HG02798 (cell line): ENCODE measurements around the gene SLC1A3.
"Not testable (repeated sequence)": the region's sequence is repeated elsewhere in the genome, so short reads cannot be mapped to it uniquely, and the experiment has no call there.

Source experiments
- ATAC-seq: cut with Tn5 transposase; IDR thresholded peaks from one replicate; pipeline ENCODE4 v1.9.1; 2021; ENCODE audit warnings: mild to moderate bottlenecking; ENCODE audit not compliant: unreplicated experiment, poor library complexity

Gene SLC1A3

DNA sequence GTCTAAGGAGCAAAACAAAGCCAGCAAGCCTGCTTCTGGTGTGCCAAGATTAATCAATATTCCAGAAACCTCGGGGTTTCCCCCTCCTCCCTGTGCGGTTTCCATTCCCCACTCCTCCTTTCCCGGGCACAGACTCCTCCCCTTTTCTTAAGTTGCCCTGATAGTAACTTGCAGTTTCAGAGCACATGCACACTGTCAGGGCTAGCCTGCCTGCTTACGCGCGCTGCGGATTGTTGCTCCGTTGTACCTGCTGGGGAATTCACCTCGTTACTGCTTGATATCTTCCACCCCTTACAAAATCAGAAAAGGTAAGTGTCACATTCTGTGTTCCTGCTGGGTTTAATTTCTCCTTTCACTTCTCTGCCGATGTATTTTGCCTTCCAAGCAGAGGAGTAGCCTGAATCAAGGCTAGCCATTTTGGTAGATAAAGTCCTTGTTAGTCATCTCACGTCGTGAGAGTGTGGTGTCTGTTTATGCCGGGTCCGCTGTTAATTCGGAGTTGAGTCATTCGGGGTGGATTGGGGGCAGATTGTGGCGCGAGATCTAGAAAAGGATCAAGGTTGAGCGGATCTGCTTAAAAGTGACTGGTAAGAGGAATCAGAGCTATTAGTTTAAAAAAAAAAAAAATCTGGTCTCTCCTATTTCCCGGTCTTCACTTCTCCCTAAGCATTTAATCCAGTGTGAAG lies at the start of gene SLC1A3:
TSS of gene SLC1A3 (plus strand) at position 179 of the 686 bp plus-strand sequence. CDS start 1,818 bp downstream, outside the sequence.
- ATAC-seq: peak; percentile 91

DNA sequence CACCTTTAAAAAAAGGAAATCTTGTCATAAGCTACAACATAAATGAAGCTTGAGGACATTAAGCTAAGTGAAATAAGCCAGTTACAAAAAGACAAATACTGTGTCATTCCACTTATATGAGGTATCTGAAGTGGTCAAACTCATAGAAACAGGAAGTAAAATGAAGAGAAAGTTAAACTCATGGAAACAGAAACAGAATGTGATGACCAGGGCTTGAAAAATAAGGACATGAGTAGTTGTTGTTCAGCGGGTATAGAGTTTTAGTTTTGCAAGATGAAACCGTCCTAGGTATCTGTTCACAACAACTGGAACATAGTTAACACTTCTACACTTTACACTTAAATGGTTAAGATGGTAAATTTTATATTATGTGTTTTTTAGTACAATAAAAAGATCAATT lies 47.8 kb upstream of the SLC1A3 start:
- ATAC-seq: no peak

DNA sequence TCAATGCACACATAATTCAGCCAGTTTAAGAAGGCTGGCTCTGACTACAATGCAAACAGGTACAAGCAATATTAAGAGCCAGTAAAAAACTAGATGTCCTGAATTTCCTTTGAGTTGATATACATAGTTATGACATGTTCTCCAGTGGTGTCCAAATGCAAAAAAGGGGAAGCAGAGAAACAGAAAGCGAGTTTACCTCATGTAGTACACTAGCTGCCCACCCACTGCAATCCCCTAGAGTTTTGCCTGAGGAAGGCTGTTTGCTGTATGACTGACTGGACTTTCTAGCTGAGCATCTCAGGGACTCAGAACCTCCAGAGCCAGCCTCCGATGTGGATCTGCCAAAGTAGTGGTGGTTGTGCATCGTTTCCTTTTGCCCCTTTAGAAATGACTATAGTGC lies 44.8 kb upstream of the SLC1A3 start:
- no peak for ATAC-seq

DNA sequence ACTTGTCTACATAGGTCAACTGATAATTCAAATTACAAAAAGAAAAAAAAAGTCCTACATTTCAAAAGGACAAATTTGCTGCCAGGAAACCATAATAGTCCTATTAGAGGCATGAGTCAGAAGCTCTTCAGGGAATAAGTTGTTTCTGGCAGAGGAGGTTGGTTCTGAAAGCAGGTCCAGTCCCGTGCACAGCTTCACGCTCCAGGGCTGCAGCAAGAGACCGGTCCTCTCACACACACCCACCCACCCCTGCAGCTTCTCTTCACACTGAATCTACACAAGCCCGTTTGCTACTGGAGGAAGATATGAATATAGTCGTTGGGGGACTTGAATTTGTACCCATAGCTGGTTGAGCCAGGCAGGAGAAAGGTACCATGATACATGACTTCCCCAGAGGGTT lies 36.9 kb upstream of the SLC1A3 start:
- ATAC-seq: no peak

DNA sequence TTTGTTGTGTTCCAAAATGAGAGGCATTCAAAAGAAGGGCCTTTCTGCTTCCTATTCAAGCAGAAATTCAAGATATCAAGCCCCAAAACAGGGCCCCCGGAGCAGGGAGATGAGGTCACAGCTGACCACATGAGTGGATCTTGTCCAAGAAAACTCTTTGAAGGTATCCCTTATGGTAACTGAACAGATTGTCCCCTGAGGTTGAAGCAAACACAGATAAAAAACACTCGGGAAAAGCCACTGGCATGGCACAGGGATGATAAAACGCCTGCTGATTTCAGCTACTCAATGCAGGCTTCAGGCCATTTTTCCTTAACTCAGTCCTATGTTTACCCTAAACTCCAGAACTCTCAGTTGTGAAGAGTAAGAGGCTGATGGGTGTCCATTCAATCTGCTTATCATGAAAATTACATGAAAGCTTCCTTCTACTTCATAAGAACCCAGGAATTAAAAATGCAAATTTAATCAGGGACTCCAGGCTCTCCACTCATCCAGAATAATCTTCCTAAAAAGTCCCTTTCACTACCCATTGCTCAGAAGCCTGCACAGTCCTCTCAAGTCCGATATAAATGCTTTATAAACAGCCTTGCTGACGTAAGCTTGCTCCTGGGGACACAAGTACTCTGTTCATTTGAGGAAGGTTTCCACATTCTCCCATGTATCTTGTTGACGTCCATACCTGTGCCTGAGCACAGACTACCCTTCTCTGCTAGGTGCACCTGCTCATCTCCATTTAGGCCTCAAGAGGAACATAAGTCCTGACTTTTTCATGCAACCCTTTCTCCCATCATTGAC lies 35.9 kb upstream of the SLC1A3 start:
- ATAC-seq: no peak

DNA sequence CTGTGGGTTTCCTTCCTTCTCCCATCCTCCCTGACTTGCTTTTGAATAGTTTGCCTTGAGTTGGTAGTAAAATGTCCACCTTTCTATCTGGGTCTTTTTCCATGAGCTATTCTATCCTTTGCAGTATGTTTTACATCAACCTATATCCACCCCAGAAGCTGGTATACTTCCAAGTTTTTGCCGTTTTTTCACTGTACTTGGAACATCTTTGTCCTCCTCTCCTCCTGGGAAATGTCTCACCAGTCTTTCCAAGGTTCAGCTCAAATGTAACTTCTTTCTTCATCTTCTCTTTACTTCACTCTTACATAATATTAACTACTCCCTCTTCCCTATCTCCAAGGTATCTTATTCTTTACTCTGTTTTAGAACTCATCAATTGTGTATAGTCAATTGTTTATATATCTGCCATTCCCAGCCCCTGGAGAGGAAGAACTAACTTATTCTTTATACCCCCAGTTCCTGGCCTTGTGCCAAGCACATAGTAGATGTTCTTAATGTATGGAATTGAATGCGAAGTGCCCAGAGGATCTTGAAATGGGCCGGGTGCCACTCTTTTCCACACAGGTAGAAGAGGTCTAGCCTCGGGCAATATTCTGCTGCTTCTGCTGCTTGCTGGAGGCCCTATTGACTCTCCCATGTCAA lies 34.9 kb upstream of the SLC1A3 start:
- no peak for ATAC-seq

DNA sequence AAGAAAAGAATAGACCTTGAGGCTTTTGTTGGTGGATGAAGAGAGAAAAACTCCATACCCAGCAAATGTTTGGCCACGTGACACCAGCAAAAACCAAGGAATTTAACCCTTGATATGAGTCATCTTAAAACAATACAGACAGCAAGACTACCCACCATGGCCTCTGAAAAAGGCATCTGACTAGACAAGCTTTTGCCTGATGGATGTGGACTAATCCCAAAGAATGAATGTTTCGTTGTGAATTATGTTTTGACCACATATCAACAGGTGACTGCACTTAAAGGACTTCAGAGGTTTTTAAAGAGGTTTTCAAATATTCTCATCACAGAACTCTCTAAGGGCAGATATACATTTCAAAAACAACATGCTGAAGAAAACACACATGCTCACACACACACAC lies 33.0 kb upstream of the SLC1A3 start:
- no peak for ATAC-seq

DNA sequence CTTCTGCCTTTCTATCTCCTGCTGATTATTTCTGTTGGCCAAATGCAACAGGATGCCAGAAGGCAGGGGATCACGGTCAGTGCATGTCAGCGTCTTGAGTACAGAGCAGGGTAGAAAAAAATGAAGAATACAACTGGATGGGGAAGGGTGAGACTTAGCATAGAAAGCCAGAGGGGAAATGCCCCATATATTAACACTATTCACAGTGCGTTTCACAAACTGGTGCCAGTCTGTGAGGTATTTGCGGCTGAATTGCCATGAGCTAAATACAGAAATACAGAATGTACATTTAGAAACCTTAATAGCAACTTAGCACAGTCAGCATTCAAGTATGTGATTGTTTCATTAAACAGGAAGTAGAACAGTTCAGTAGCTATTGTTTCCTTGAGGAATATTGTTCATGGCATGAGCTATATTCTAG lies 31.0 kb upstream of the SLC1A3 start:
- ATAC-seq: no peak

DNA sequence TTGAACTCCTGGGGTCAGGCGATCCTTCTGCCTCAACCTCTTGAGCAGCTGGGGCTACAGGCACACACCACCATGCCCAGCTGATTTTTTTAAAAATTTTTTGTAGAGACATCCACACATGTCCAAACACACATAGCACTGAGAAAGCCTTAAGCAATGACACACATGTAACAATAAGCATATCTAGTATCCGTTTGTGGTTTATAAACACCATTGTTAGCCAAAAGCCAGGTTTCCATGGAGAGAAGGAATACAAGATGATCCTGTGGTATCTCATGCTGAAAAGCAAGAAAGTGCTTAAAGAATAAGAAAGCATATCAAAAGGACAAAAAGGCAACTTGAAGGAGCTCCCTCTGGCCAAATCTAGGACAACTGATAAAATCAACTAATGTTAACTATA lies 29.7 kb upstream of the SLC1A3 start:
- ATAC-seq: no peak

DNA sequence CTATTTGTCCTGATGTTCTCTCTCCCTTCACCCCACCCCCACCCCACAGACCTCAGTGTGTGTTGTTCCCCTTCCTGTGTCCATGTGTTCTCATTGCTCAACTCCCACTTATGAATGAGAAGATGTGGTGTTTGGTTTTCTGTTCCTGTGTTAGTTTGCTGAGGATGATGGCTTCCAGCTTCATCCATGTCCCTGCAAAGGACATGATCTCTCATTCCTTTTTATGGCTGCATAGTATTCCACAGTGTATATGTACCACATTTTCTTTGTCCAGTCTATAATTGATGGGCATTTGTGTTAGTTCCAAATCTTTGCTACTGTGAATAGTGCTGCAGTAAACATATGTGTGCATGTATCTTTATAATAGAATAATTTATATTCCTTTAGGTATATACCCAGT lies 26.5 kb upstream of the SLC1A3 start:
- ATAC-seq: not testable (repeated sequence)

DNA sequence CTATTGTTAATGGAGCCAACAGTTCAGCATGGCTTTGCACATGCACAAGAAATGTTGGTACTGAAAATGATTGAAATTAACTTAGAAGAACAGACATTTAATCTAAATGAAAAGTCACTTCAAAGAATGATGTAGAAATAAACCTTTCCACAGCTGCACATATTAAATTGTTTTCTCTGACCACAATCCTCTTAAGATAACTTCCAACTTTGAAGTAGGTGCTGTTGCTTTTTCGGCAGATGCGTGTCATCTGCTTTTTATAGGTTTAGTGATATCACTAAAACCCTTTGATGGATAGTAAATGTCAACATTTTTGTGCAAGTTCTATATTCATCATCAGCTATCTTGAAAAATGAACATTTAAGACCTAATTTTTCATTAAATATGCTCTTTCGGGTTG lies 25.3 kb upstream of the SLC1A3 start:
- ATAC-seq: no peak

DNA sequence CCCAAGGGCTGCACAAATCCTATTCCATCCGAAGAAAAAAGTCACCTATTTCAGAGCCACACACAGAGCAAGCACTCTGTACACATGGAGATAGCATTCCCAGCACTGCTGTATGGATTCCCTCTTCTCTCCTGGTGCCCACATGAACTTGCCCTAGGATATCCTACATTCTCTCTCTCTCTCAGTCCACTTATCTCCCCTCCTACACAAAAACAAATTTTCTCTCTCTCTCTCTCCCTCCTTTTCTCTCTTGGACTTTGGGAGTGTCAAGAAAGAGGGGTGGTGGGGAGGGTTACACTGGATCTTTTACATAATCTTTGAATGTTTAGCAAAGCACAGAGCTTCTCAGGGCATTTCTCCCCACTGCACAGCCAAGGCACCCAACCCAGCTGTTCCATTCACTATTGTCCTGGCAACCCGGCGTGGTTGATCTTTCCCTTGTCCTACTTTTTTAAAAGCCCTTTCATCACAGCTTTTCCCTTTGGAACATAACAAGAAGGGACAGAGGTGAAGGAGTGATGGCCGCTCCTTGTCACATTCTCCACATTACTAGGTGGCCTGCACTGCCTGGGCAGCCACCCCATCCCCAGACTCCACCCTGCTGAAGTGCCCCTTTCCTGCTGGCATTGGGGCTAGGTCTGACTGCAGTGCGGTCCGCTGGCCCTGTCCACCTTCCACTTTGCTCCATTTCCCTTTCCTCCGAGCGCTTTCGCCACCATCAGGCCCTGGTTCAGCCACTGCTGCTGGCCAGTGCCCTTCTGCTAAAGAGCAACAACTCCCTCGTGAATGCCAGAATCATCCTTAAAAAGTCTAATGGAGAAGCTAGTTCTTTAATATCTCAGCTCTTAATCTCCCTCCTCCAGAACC lies 22.2 kb upstream of the SLC1A3 start:
- ATAC-seq: no peak

DNA sequence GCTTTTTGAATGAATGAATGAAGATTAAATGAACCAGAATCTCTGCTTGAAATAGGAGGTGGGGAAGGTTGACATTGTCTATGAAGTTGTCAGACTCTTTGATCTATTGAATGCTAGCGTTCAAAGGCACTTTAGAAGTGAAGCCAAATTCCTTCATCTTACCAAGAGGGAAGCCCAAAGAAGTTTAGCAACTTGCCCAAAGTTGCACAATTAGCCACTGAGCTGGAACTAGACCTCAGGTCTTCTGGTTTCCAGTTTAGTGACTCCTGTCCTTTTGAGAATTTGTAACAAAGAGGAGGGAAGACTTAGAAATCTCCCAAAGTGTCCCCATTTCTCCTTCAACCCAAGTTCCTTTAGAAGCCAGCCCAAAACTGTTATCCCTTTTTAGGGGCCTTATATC lies 20.7 kb upstream of the SLC1A3 start:
- no peak for ATAC-seq

DNA sequence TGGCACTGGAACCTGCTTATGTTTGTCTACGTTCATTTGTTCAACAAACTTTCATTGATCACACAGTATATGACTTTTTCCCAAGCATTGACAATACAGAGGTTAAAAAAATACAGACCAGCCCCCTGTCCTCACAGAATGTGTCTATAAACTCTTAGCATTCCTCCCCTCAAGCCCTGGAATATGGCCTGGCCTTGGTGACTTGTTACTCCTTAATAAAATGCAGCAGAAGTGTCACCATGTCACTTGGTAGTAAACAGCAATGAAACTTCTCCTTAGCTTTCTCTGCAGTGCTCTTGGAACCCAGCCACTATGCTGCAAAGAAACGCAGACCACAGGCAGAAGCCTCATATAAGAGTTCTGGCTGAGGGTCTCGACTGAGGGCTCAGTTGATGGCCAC lies 19.1 kb upstream of the SLC1A3 start:
- no peak for ATAC-seq

DNA sequence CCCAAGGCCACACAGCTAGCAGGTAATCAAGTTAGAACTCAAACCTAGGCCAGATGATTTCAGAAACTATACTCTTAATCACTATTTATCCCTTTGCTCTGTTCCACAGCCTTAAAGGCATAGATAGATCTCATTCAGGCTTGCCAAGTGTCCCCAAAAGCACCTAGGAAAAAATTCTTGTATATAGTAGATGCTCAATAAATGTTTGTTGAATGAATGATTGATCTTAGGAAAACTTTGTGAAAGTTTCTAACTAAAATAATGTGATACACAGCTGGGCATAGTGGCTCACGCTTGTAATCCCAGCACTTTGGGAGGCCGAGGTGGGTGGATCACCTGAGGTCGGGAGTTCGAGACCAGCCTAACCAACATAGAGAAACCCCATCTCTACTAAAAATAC lies 16.7 kb upstream of the SLC1A3 start:
- not testable (repeated sequence) for ATAC-seq

DNA sequence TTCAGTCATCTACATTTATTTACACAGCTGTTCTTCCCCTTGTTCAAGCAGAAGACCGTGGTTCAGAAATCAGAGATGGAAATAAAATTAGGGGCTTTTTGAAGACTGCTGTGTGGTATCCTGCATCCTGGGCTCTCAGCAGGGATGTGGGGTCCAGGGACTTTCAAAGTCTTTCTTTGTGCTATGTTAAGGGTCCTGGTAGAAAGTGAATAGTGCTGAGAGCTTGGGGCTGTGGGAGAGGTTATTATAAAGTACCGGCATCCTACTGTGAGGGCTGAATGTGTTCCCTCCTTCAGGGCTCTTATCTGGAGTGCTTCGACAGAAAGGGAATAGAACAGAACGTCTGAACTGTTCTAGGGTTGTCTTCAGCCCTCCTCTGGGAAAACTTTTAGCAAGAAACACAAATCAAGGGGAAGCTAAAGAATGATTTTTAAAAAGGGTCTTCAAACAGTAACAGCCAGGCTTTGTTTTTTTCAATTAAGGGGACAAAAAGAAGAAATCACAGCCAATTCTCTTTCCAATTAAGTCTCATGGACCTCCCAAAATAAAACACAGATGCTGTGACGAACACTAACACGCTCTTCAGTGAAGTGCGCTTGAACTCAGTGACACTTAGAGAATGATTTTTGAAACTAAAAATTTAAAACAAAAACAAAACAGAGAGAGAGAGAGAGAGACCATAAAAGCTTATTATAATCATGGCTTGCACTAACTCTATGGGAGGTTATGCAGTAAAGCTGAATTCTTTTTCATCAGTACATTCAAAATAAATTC lies 15.7 kb upstream of the SLC1A3 start:
- ATAC-seq: no peak

DNA sequence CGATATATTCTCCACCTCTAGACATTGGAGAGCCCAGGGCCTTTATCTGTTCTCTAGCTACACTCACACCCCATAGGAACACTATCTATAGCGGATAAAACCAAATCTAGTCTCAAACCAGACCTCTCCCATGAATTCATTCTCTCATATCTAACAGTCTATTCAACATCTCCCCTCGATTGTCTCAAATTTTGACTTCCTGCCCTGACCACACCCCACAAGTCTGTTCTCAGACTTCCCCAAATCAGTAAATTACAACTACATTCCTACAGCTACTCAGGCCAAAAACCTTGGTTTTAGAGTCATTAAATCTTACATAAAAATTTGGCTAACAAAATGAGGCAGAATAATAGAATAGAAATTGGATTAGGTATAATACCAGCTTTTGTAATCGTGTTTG lies 12.5 kb upstream of the SLC1A3 start:
- ATAC-seq: no peak

DNA sequence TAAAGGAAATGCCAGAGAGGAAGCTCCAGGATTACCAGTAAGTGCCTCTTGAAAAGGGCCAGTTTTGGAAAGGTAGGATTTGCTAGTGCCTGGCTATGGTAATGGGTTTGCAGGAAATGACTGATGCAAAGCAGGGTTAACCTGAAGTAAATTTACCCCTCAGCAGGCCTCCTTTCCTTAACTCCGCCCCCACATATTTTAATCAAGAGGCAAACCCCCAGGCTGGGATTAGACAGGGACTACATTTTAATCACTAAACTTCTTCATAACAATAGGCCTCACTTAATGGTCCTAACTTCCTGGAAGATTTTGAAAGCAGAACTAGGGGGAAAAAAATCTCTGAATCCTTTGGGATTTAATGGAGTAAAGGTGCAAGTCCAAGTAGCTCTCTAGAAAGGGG lies 10.2 kb upstream of the SLC1A3 start:
- no peak for ATAC-seq

DNA sequence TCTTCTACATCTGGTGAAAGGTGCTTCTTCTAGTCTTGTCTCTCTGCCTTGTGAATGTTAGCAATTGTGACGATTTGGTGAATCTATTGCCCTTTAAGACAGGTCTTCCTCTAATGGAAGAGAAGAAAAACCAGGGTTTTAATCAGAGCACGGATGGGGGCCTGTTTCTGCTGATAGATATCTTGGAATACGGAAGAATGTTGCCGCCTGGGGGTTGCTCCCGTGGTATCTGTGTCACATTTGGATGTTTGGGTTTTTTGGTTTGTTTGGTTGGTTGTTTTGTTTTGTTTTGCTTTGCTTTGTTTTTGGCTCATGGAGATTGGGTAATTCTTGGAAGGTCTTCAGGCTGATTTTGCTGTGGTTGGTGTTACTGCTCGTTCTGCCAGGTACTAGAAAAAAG lies 9.7 kb upstream of the SLC1A3 start:
- ATAC-seq: no peak

DNA sequence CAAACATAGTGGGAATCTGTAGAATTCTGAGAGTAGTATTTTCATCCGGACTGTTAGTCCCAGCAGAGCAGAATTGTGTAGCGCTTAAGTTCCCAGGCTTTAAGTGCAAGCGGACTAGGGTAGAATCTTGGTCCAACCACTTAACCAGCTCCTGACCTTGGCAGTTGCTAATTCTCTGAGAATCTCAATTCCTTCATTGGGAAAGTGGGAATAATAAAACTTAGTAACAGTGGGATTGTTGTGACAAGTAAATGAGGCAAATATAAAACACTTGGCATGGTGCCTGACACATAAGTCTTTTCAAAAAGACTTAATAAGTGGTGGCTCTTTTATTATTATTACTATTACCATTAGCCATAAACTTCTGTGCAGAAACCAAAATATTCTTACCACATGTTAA lies 8.4 kb upstream of the SLC1A3 start:
- no peak for ATAC-seq
